ENCODE results near the gene DOCK4.

DOCK4 gene

DNA sequence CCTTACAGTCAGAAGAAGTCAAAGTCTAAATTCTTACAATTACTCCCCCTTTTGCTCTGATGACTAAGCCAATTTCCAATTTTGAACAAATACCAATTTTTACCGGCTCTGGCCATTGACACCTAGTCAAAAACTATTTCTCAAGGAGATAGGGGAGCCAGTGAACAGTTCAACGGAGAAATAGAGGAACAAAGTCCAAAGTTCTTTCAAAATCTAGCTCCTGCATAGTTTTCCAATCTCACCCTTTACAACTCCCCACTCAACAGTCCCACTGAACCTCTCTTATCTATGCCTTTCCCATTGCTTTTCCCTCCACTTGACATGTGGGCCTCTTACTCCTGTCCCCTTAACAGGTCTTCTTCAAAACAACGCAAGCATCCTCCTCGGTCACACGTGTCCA is 192.9 kb downstream of the DOCK4 start:
- no peaks in the 10 kb centered on the region for H3K9me3 Mint-ChIP-seq
- intact Hi-C loops (cut with micrococcal nuclease), result no loop called here
- H3K27ac Mint-ChIP-seq, result peak overlapping the region; percentile 3
- H3K4me3 Mint-ChIP-seq, result no peak overlapping the region
- no peaks in the 10 kb centered on the region for H3K27me3 Mint-ChIP-seq
- peaks cover 47% of the 10 kb centered on the region for H3K4me1 Mint-ChIP-seq (ENCODE audit: low read depth)
- H3K36me3 Mint-ChIP-seq (ENCODE audit: low read depth), result no peaks in the 10 kb centered on the region

DNA sequence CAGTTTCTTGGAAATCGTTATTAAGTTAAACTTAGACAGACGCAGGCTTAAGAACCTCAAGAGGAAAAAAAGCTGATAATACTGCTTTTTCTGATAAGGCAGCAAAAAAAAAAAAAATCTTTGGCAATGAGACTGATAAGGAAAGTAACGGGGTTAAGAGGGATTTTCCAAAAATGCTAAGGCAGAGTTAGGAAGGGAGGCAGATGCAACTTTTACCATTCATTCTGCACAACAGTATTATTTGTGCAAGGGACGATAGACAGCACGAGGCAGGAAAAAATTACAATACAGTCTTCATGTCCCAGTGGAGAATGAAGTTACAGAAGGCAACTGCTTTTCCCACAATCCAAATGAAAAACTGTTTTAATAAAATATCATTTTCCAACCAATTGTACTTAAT is 194.0 kb downstream of the DOCK4 start:
- H3K27ac Mint-ChIP-seq, result no peak overlapping the region
- peaks cover 47% of the 10 kb centered on the region for H3K4me1 Mint-ChIP-seq (ENCODE audit: low read depth)
- no peaks in the 10 kb centered on the region for H3K27me3 Mint-ChIP-seq
- H3K9me3 Mint-ChIP-seq, result no peaks in the 10 kb centered on the region
- intact Hi-C loops (cut with micrococcal nuclease), result no loop called here
- no peak overlapping the region for H3K4me3 Mint-ChIP-seq
- no peaks in the 10 kb centered on the region for H3K36me3 Mint-ChIP-seq (ENCODE audit: low read depth)

DNA sequence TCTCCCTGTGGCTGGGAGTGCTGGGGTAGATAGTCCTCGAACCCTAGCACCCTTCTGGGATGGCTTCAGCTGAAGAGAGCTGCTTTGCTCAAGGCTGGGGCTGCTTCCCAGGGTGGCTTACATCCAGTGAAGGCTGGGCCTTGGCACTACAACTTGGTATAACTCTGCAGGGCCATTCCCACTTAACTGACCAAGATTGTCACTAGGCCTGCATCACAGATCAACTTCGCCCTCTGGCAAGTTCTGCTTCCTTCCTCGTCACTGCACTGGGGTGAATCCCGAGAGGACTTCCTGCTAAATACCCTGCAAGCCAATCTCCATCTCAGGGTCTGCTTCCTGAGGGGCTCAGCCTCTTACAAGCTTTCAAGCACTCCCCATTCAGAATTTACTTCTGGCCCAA is 195.2 kb downstream of the DOCK4 start:
- no peaks in the 10 kb centered on the region for H3K36me3 Mint-ChIP-seq (ENCODE audit: low read depth)

DNA sequence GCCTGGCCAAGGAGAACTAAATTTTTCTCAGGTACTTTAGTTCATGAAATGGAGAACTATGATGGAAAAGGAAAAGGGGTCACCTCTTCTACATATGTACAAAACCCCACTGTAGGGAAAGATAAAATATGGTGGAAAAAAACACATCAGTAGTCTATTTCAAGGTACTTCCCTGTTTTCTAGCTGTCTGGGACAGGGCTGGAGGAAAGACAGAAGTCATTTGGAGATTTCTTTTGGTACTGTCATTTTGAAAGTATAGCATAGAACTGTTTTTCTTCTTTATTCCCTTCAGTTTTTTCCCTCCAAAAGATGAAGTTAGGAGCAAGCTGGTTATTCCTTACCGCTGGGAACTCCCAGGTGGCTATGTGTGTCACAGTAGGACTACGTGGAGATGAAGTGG is 196.1 kb downstream of the DOCK4 start:
- no peak overlapping the region for H3K27ac Mint-ChIP-seq
- no peaks in the 10 kb centered on the region for H3K36me3 Mint-ChIP-seq (ENCODE audit: low read depth)
- peaks cover 54% of the 10 kb centered on the region for H3K4me1 Mint-ChIP-seq (ENCODE audit: low read depth)
- no peaks in the 10 kb centered on the region for H3K9me3 Mint-ChIP-seq
- H3K27me3 Mint-ChIP-seq, result no peaks in the 10 kb centered on the region
- intact Hi-C loops (cut with micrococcal nuclease), result no loop called here
- no peak overlapping the region for H3K4me3 Mint-ChIP-seq

More for the DNA sequence above, 195.2 kb downstream of the DOCK4 start:
- H3K27me3 Mint-ChIP-seq, result no peaks in the 10 kb centered on the region
- no peaks in the 10 kb centered on the region for H3K9me3 Mint-ChIP-seq
- H3K4me3 Mint-ChIP-seq, result no peak overlapping the region
- peaks cover 51% of the 10 kb centered on the region for H3K4me1 Mint-ChIP-seq (ENCODE audit: low read depth)
- H3K27ac Mint-ChIP-seq, result peak overlapping the region; percentile 20
- intact Hi-C loops (cut with micrococcal nuclease), result no loop called here

DNA sequence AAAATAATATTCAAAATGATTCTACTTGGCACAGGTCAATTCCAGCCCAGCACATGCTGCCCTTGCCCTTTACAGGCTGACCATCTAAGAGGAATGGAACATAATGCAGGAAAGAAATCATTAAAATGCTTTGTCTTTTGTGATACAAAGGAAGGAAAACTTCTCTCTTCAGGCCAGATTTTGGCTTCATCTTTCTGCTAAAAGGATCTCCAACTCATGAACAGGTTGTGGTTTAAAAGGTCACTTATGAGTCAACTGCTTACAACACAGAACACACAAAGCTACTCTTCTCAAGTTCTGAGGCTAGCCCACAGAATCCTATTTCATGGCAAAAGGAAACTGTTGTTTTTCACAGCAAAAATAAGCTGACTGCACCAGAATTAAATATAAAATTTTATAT is 197.1 kb downstream of the DOCK4 start:
- Mint-ChIP-seq H3K4me3 (no peak overlapping the region), H3K27ac (no peak overlapping the region), H3K4me1 (ENCODE audit: low read depth) (peaks cover 46% of the 10 kb centered on the region), H3K36me3 (ENCODE audit: low read depth) (no peaks in the 10 kb centered on the region), H3K27me3 (no peaks in the 10 kb centered on the region), H3K9me3 (no peaks in the 10 kb centered on the region)
- intact Hi-C loops (cut with micrococcal nuclease), result no loop called here

DNA sequence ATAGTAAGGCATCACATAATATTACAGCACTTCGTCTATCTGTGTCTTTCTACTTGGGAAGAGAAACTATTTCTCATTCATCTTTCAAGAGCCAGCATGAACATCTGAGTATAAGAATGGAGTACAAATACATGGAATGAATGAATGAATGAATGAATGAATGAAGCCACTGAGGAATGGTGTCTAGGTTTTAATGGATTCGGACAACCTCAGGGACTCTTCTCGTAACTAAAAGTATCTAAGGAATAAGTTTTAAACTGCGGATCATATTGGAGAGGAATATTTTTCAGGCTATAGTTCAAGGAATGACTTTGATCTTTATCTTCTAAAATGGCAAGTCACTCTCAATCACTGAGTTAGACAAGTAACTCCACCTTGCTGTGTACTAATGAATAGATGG is 199.0 kb downstream of the DOCK4 start:
- intact Hi-C loops (cut with micrococcal nuclease), result no loop called here
- peaks cover 9% of the 10 kb centered on the region for H3K36me3 Mint-ChIP-seq (ENCODE audit: low read depth)
- H3K4me1 Mint-ChIP-seq (ENCODE audit: low read depth), result peaks cover 38% of the 10 kb centered on the region
- no peaks in the 10 kb centered on the region for H3K27me3 Mint-ChIP-seq
- H3K4me3 Mint-ChIP-seq, result no peak overlapping the region
- no peaks in the 10 kb centered on the region for H3K9me3 Mint-ChIP-seq
- no peak overlapping the region for H3K27ac Mint-ChIP-seq

DNA sequence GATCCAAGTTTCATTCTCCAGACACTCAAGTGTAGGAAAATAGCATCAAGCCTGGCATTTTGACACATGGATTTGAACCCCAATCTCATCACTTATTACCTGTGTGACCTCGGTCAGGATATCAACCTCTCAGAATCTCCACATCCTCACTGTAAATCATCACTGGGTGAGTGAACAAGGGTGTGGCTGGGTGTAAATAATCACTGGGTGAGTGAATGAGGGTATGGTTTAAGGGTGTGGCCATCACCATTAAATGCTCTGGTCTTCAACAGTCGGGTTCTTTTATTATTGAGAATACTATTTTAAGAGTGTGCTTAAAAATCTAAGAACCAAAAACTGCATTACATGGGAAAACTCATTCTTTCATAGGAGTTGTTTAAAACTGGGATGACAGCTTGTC is 200.1 kb downstream of the DOCK4 start:
- no peaks in the 10 kb centered on the region for H3K27me3 Mint-ChIP-seq
- H3K36me3 Mint-ChIP-seq (ENCODE audit: low read depth), result peaks cover 9% of the 10 kb centered on the region
- H3K4me3 Mint-ChIP-seq, result no peak overlapping the region
- intact Hi-C loops (cut with micrococcal nuclease), result no loop called here
- no peaks in the 10 kb centered on the region for H3K9me3 Mint-ChIP-seq
- H3K27ac Mint-ChIP-seq, result no peak overlapping the region
- peaks cover 39% of the 10 kb centered on the region for H3K4me1 Mint-ChIP-seq (ENCODE audit: low read depth)

DNA sequence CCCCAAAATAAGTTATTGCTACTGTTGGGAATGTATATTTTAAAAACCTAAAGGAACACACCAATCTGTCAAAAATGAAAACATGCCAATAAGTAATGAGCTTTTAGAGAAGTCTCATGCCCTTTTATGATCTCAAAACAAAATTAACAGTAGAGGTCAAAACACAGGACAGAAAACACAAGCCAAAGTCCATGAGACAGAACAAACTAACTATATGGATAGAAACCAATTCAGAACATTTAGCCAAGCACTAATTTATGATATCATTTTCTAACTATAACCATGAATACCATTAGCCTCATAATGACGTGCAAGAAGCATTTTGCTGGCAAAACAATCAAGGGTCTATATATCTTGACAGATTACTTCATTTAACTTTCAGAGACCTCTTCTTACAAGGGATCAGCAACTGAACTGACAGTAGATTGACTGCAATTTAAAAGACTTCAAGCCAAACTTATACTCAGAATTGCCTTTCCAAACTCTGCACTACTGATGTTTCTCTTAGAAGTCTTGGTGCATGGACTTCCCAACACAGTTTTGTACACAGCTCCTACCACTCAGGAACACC is 200.9 kb downstream of the DOCK4 start:
- no peaks in the 10 kb centered on the region for H3K9me3 Mint-ChIP-seq
- no peak overlapping the region for H3K27ac Mint-ChIP-seq
- H3K27me3 Mint-ChIP-seq, result no peaks in the 10 kb centered on the region
- peaks cover 34% of the 10 kb centered on the region for H3K4me1 Mint-ChIP-seq (ENCODE audit: low read depth)
- H3K4me3 Mint-ChIP-seq, result no peak overlapping the region
- intact Hi-C loops (cut with micrococcal nuclease), result no loop called here
- H3K36me3 Mint-ChIP-seq (ENCODE audit: low read depth), result peaks cover 9% of the 10 kb centered on the region

DNA sequence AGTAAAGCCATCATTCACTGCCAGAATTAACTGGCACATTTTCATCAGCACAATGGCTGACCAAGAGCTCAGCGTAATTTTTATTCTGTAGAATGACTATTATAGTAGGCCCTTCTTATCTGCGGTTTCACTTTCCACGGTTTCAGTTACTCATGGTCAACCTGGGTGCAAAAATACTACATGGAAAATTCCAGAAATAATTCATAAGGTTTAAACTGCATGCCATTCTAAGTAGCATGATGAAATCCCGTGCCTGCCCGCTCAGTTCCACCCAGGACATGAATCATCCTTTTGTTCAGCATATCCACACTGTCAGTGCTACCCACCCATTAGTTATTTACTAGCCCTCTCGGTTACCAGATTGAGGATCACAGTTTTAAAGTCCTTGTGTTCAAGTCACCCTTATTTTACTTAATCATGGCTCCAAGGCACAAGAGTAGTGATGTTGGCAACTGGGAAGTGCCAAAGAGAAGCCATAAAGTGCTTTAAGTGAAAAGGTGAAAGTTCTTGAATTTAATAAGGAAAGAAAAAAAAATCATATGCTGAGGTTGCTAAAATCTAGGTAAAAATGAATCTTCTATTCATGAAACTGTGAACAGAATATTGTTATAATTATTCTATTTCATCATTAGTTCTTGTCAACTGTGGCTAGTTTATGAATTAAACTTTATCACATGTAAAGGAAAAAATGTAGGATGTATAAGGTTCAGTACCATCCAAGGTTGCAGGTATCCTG is 204.9 kb downstream of the DOCK4 start:
- peak overlapping the region; percentile 52 for H3K27ac Mint-ChIP-seq
- peaks cover 17% of the 10 kb centered on the region for H3K36me3 Mint-ChIP-seq (ENCODE audit: low read depth)
- peaks cover 14% of the 10 kb centered on the region for H3K4me1 Mint-ChIP-seq (ENCODE audit: low read depth)
- no peak overlapping the region for H3K4me3 Mint-ChIP-seq
- no peaks in the 10 kb centered on the region for H3K9me3 Mint-ChIP-seq
- intact Hi-C loops (cut with micrococcal nuclease), result no loop called here
- no peaks in the 10 kb centered on the region for H3K27me3 Mint-ChIP-seq

DNA sequence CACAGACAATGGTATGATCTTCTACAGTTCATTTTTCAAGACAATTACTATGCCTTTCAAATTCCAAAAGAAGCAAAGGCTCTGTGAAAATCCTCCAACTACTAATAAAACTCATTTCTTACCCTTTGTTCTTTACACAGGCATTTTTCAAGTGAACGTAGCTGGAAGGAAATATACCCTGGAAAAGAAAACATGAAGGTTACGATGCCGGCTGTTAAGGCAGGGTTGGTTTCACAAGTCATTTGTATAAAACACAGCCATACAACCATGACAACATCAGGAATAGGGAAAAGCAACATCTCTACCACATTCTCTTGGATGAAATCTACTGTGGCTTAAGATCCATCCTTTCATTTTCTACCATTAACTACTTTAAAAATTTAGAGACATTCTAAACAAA is 207.9 kb downstream of the DOCK4 start:
- Mint-ChIP-seq H3K36me3 (ENCODE audit: low read depth) (peaks cover 26% of the 10 kb centered on the region), H3K9me3 (no peaks in the 10 kb centered on the region), H3K27ac (no peak overlapping the region), H3K27me3 (no peaks in the 10 kb centered on the region), H3K4me3 (no peak overlapping the region), H3K4me1 (ENCODE audit: low read depth) (peaks cover 8% of the 10 kb centered on the region)
- intact Hi-C loops (cut with micrococcal nuclease), result no loop called here

DNA sequence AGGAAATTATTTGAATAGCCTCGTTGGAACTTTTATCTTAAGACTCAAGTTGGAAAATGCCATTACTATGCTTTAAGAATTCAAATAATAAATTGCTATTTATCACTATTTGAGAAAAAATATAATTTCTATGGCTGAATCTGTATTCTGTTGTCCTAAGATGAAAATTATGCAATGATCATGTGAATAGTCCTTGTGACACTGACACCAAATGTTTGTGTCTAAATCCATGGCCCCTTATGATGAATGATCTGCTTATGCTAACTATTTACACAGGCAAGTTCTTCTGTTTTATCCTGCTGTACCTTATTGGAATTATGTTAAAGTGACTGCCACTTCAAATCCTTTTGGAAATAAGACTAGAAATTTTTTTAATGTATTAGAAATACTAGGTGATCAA is 208.7 kb downstream of the DOCK4 start:
- no peaks in the 10 kb centered on the region for H3K27me3 Mint-ChIP-seq
- intact Hi-C loops (cut with micrococcal nuclease), result no loop called here
- no peak overlapping the region for H3K27ac Mint-ChIP-seq
- H3K4me3 Mint-ChIP-seq, result no peak overlapping the region
- H3K9me3 Mint-ChIP-seq, result no peaks in the 10 kb centered on the region
- peaks cover 8% of the 10 kb centered on the region for H3K4me1 Mint-ChIP-seq (ENCODE audit: low read depth)
- H3K36me3 Mint-ChIP-seq (ENCODE audit: low read depth), result peaks cover 25% of the 10 kb centered on the region

DNA sequence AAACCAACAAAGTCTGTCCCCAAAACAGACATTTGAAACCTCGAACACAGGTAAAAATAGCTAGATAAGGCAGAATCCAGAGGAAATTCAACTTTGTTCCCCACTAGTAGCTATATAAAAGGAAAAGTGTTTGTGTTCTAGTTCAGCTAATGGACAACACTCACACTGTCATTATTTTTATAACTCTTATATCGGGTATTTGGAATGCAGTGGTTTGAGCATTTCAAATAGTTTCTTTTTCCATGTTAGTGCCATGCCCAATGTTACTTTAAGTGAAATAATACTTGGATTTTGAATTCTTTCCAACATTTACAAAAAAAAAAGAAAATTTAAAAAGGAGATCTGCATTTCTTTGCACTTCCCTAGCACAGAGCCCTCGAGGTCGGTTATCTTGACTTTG is 213.6 kb downstream of the DOCK4 start:
- H3K36me3 Mint-ChIP-seq (ENCODE audit: low read depth), result peaks cover 56% of the 10 kb centered on the region
- no peaks in the 10 kb centered on the region for H3K9me3 Mint-ChIP-seq
- peaks cover 7% of the 10 kb centered on the region for H3K4me1 Mint-ChIP-seq (ENCODE audit: low read depth)
- H3K27ac Mint-ChIP-seq, result no peak overlapping the region
- no peak overlapping the region for H3K4me3 Mint-ChIP-seq
- H3K27me3 Mint-ChIP-seq, result no peaks in the 10 kb centered on the region
- intact Hi-C loops (cut with micrococcal nuclease), result no loop called here

DNA sequence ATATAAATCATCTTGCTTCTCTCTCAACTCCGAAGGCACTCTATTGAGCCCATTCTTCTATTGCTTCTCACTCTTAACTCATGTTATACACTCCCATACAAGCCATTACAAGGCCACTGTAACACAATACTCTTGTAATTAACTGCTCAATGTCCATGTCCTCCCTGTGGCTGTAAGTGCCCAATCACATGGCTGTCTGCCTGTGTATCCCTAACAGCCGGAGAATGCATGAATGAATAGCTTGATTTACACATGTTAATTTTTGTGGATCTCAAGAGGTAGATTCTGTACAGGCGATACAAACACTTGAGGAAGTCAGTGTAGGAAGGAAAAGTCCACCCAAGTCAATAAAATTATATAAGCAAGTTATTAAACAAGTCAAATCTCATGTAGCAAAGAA is 215.6 kb downstream of the DOCK4 start:
- intact Hi-C loops (cut with micrococcal nuclease), result no loop called here
- no peak overlapping the region for H3K4me3 Mint-ChIP-seq
- H3K27me3 Mint-ChIP-seq, result no peaks in the 10 kb centered on the region
- H3K9me3 Mint-ChIP-seq, result no peaks in the 10 kb centered on the region
- peaks cover 25% of the 10 kb centered on the region for H3K4me1 Mint-ChIP-seq (ENCODE audit: low read depth)
- no peak overlapping the region for H3K27ac Mint-ChIP-seq
- H3K36me3 Mint-ChIP-seq (ENCODE audit: low read depth), result peaks cover 57% of the 10 kb centered on the region

DNA sequence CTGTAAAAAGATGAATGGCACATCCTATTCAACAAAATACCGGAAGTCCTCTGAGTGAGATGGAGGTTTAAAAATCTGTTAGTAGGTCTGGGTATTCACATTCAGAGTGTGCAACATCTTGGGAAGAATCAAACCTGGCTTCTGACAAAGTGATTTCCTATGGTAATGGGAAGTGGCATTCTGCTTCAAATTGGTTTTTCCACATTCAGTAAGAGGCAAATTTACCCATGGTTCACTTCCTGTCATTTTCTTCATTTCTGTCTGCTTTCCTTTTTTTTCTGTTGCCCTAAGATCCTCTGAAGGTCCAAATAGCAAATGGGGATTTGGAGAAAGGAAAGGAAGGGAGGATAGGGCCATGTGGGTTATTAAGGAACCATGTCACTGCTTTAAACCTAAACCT is 218.3 kb downstream of the DOCK4 start:
- intact Hi-C loops (cut with micrococcal nuclease), result loop anchor here (1.0 to 5.0 kb wide), 2 partner anchors 92 to 219 kb away; partner anchors contain the start of genes DOCK4 and ZNF277
- Mint-ChIP-seq H3K27me3 (no peaks in the 10 kb centered on the region), H3K36me3 (ENCODE audit: low read depth) (peaks cover 70% of the 10 kb centered on the region), H3K27ac (peak overlapping the region; percentile 72), H3K4me1 (ENCODE audit: low read depth) (peaks cover 25% of the 10 kb centered on the region), H3K9me3 (no peaks in the 10 kb centered on the region), H3K4me3 (no peak overlapping the region)
